Stomach smooth muscle (tissue), 2 donors: Measurements from ENCODE around the gene RELN.

ENCODE experiments used
- H3K27ac ChIP-seq: one replicate; pipeline ENCODE4 v1.7.0; 2013; ENCODE audit warnings: mild to moderate bottlenecking, low read length, inconsistent platforms
- H3K27me3 ChIP-seq, 2 donors: one replicate each; pipeline ENCODE4 v1.7.0; 2013; ENCODE audit warnings: low read length in 2 of 2; ENCODE audit not compliant: insufficient read depth in 2 of 2, control insufficient read depth in 1 of 2
- H3K36me3 ChIP-seq, 2 donors: one replicate each; pipeline ENCODE4 v1.7.0; 2013; ENCODE audit warnings: low read length in 2 of 2; ENCODE audit not compliant: control insufficient read depth in 2 of 2, insufficient read depth in 2 of 2
- H3K4me1 ChIP-seq: one replicate; pipeline ENCODE4 v1.7.0; 2013; ENCODE audit warnings: low read length; ENCODE audit not compliant: control insufficient read depth, insufficient read depth
- H3K4me3 ChIP-seq, 2 donors: one replicate each; pipeline ENCODE4 v1.7.0; 2013; ENCODE audit warnings: low read length in 2 of 2
- H3K9ac ChIP-seq, 2 donors: one replicate each; pipeline ENCODE4 v1.7.0; 2013; ENCODE audit warnings: low read length in 2 of 2, mild to moderate bottlenecking in 1 of 2
- H3K9me3 ChIP-seq, 2 donors: one replicate each; pipeline ENCODE4 v1.7.0; 2013; ENCODE audit warnings: low read length in 2 of 2; ENCODE audit not compliant: control insufficient read depth in 2 of 2
- donor health status: healthy.
- donor health status: Pancreatic carcinoma.

Gene RELN

GRCh38 chr7:103637726-103638125 is 351.7 kb downstream of the RELN start:
- no peaks in the 10 kb centered on the region for H3K27me3 ChIP-seq
- no peak overlapping the region for H3K4me3 ChIP-seq
- H3K36me3 ChIP-seq: no peaks in the 10 kb centered on the region
- H3K9ac ChIP-seq: no peak overlapping the region
- no peak overlapping the region for H3K27ac ChIP-seq
- no peaks in the 10 kb centered on the region for H3K4me1 ChIP-seq
- H3K9me3 ChIP-seq: no peaks in the 10 kb centered on the region

- Histone ChIP-seq H3K4me1 (no peaks in the 10 kb centered on the region), H3K4me3 (no peak overlapping the region), H3K27ac (no peak overlapping the region), H3K27me3 (no peaks in the 10 kb centered on the region), H3K36me3 (no peaks in the 10 kb centered on the region), H3K9ac (no peak overlapping the region), H3K9me3 (no peaks in the 10 kb centered on the region)
Measured at GRCh38 chr7:103637094-103637493, 352.4 kb downstream of the RELN start.

- Histone ChIP-seq H3K4me1 (no peaks in the 10 kb centered on the region), H3K4me3 (no peak overlapping the region), H3K9me3 (no peaks in the 10 kb centered on the region), H3K27ac (no peak overlapping the region), H3K36me3 (no peaks in the 10 kb centered on the region), H3K9ac (no peak overlapping the region), H3K27me3 (no peaks in the 10 kb centered on the region)
Measured at GRCh38 chr7:103636153-103636552, 353.3 kb downstream of the RELN start.

DNA sequence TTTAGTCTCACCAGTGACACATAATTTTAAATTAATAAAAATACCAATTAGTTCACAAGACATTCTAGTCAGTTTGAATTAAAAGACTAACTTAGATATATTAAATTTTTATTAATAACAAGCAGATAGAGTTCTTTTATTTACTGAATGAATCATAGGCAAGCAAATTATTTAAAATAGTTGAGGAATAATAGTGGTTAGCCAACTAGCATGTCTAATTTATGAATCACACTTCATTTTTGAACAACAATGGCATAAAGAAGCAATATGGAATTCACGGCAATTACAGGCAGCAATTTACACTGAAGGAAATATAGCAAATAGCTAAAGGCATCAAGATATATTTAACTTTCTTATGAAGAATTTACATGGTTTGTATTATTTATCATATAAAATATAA is 356.5 kb downstream of the RELN start:
- Histone ChIP-seq H3K9me3 (no peaks in the 10 kb centered on the region), H3K27me3 (no peaks in the 10 kb centered on the region), H3K9ac (no peak overlapping the region), H3K4me3 (no peak overlapping the region), H3K36me3 (no peaks in the 10 kb centered on the region), H3K27ac (no peak overlapping the region), H3K4me1 (no peaks in the 10 kb centered on the region)

DNA sequence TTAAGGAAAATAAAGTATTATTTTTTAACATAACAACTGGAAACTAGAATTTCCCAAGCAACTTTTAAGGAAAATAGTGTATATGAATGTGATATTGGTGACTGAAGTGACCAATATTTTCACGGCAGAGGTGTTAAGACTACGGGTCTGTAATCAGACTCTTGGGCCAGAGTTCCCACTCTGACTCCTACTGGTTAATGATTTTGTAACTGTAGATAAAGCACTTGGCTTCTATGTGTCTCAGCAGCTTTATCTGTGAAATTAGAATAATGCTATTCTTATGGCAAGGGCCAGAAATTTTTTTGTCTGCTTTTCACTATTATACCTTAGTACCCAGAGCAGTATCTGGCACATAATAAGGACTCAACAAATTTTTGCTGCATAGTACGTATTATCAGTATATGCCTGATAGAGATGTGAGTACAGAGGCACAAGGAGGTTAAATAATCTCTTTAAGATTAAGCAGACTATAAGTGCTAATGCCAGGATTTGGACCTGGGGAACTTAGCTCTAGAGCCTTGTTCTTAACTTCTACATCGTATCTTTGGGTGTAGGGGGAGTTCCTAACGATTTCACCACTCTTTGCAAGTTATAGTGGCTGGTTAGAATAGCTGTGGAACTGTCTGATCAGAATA is 357.3 kb downstream of the RELN start:
- no peaks in the 10 kb centered on the region for H3K4me1 ChIP-seq
- H3K36me3 ChIP-seq: no peaks in the 10 kb centered on the region
- no peaks in the 10 kb centered on the region for H3K9me3 ChIP-seq
- no peaks in the 10 kb centered on the region for H3K27me3 ChIP-seq
- no peak overlapping the region for H3K27ac ChIP-seq
- H3K4me3 ChIP-seq: no peak overlapping the region
- H3K9ac ChIP-seq: no peak overlapping the region

DNA sequence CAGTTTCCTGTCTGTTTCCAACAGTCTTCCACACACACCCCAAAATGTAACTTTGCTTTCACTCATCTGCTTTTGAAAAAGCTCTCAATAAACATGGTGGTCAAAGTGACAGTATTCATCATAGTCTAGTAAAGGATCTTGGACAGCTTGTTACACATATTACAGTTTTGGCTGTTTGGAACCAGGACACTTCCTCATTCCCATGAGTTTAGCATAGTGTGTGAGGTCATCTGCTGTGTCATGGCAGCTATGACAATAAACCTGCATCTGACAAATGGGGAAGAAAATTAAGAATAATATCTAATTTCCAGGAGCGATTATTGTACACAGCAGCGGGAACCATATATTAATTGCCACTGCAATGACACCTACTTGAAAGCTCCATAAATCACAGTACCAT is 359.1 kb downstream of the RELN start:
- H3K4me1 ChIP-seq: no peaks in the 10 kb centered on the region
- no peak overlapping the region for H3K9ac ChIP-seq
- H3K27me3 ChIP-seq: no peaks in the 10 kb centered on the region
- H3K27ac ChIP-seq: no peak overlapping the region
- no peaks in the 10 kb centered on the region for H3K36me3 ChIP-seq
- no peaks in the 10 kb centered on the region for H3K9me3 ChIP-seq
- no peak overlapping the region for H3K4me3 ChIP-seq

DNA sequence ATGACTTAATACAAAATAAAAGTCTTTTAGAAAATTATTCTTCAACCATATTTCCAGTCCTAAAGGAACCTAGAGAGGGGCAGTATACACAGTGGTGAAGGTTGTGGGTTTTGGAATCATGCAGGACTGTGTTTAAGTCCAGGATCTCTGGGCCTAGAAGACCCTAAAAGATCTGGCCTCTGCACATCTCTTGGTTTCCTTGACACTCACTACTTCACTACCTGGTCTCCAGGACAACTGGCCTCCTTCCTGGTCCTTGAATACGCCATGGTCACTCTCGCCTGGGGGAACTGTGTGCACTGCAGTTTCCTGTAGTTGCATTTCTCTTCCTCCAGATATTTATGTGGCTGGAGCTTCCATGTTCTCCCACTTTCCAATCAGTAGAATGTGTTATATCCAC is 360.7 kb downstream of the RELN start:
- Histone ChIP-seq H3K9ac (no peak overlapping the region), H3K9me3 (no peaks in the 10 kb centered on the region), H3K36me3 (no peaks in the 10 kb centered on the region), H3K4me1 (no peaks in the 10 kb centered on the region), H3K27me3 (no peaks in the 10 kb centered on the region), H3K27ac (no peak overlapping the region), H3K4me3 (no peak overlapping the region)

- Histone ChIP-seq H3K36me3 (no peaks in the 10 kb centered on the region), H3K9ac (no peak overlapping the region), H3K27ac (no peak overlapping the region), H3K4me3 (no peak overlapping the region), H3K4me1 (no peaks in the 10 kb centered on the region), H3K9me3 (no peaks in the 10 kb centered on the region), H3K27me3 (no peaks in the 10 kb centered on the region)
Measured at GRCh38 chr7:103626776-103627175, 362.7 kb downstream of the RELN start.

GRCh38 chr7:103622274-103622673 is 367.2 kb downstream of the RELN start:
- no peak overlapping the region for H3K27ac ChIP-seq
- H3K4me3 ChIP-seq: no peak overlapping the region
- no peaks in the 10 kb centered on the region for H3K27me3 ChIP-seq
- H3K9me3 ChIP-seq: no peaks in the 10 kb centered on the region
- no peaks in the 10 kb centered on the region for H3K4me1 ChIP-seq
- no peak overlapping the region for H3K9ac ChIP-seq
- no peaks in the 10 kb centered on the region for H3K36me3 ChIP-seq

DNA sequence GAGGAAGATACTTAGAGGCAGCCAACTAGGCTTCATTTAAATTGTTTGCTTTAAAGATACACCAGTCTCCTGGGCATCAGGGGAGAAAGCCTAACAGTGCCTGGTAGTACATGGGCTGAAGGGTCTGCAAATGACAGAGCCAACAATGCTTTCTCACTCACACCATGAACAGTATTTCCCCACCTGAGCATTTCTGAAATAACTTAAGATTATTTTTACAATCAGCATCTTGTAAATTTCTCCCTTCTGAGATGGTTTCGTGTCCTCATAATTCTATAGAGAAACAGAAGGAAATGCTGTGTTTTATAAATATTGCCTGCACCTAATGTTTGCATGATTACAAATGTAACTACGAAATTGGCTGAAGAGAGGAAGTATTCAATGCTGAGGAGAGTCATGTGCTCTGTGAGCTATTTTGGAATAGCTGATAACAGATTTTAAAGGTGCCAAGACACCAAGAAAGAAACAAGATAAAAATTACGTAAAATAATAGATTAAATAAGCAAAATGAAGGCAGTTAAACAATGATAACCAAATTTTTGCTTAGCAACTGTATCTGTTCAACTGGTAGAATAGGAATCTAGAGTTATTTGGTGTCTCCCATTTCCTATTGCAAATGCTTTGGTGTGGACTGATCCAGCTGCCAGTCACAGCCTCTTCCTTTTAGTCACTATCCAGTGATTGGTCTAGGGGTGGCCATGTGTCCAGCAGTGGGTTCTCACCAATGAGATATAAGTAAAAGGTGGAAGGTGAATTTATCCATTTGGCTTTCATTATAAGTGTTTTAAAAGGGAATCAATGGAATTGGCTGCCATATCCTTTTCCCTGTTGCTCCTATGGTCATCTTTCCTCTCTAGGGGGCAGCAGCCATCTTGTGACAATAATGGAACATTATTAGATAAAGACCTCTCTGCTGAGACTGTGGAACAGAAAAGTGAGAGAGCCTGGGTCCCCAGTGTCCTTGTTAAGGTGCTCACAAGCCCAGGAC is 375.5 kb downstream of the RELN start:
- no peak overlapping the region for H3K4me3 ChIP-seq
- H3K27ac ChIP-seq: no peak overlapping the region
- H3K27me3 ChIP-seq: no peaks in the 10 kb centered on the region
- H3K36me3 ChIP-seq: no peaks in the 10 kb centered on the region
- no peaks in the 10 kb centered on the region for H3K9me3 ChIP-seq
- no peak overlapping the region for H3K9ac ChIP-seq
- H3K4me1 ChIP-seq: no peaks in the 10 kb centered on the region

GRCh38 chr7:103609778-103610177 is 379.7 kb downstream of the RELN start:
- Histone ChIP-seq H3K4me1 (no peaks in the 10 kb centered on the region), H3K9me3 (no peaks in the 10 kb centered on the region), H3K4me3 (no peak overlapping the region), H3K9ac (no peak overlapping the region), H3K27ac (no peak overlapping the region), H3K27me3 (no peaks in the 10 kb centered on the region), H3K36me3 (no peaks in the 10 kb centered on the region)
